ENCODE data around the gene FCHSD2.
"Not testable (repeated sequence)": the region's sequence is repeated elsewhere in the genome, so short reads cannot be mapped to it uniquely, and the experiment has no call there.

FCHSD2 gene

GRCh38 chr11:73136722-73137121 lies 5.4 kb downstream of the FCHSD2 start:
- H3K4me3 ChIP-seq (ENCODE audit: low read depth, low read length); H3K9me3 ChIP-seq (ENCODE audit: control insufficient read depth, insufficient read depth, low read depth, low read length); H3K27ac ChIP-seq (ENCODE audit: extremely low read depth, low read depth, low read length); POLR2A ChIA-PET; H3K4me1 ChIP-seq (ENCODE audit: control insufficient read depth, insufficient read depth, low read length); H3K36me3 ChIP-seq (ENCODE audit: control insufficient read depth in 2 of 2, insufficient read depth in 1 of 2, low read length in 2 of 2): not testable (repeated sequence)
- CTCF ChIA-PET = interaction anchor here (0.7 to 1.3 kb wide), 2 partner anchors 153 to 306 kb away, joined by 3 to 4 read pairs; no protein-coding TSS in a partner anchor

GRCh38 chr11:73135346-73136284 lies 6.5 kb downstream of the FCHSD2 start:
- peaks cover 3% of the 10 kb centered on the region; the same call in 1 of the 2 replicates for H3K4me1 ChIP-seq (ENCODE audit: control insufficient read depth, insufficient read depth, low read length)
- POLR2A ChIA-PET = no interaction called here
- TF ChIP-seq ZEB2 (tag by site-specific recombination; IDR thresholded peaks at IDR 0.05) = no peak
- no peak for TF ChIP-seq MYNN (tag by site-specific recombination; IDR thresholded peaks at IDR 0.05; ENCODE audit: borderline replicate concordance)
- peak; percentile 80 for TF ChIP-seq WT1 (tag by site-specific recombination; IDR thresholded peaks at IDR 0.05)
- no peak for TF ChIP-seq ZXDB (tag by site-specific recombination; IDR thresholded peaks at IDR 0.05)
- TF ChIP-seq ZNF677 (tag by site-specific recombination; IDR thresholded peaks at IDR 0.05) = no peak
- TF ChIP-seq ZBTB10 (tag by site-specific recombination; IDR thresholded peaks at IDR 0.05) = no peak
- TF ChIP-seq PRDM4 (tag by site-specific recombination; IDR thresholded peaks at IDR 0.05) = no peak
- no peak for TF ChIP-seq HOXC10 (CRISPR knock-in tag; IDR thresholded peaks at IDR 0.05)
- 0 out of 2 replicates have a peak, but pooled peaks have one; percentile 35 for TF ChIP-seq PRDM6 (tag by site-specific recombination; IDR thresholded peaks at IDR 0.05)
- H3K27ac ChIP-seq (ENCODE audit: extremely low read depth, low read depth, low read length) = no peak overlapping the region
- H3K9me3 ChIP-seq (ENCODE audit: control insufficient read depth, insufficient read depth, low read depth, low read length) = no peaks in the 10 kb centered on the region
- H3K36me3 ChIP-seq (ENCODE audit: control insufficient read depth in 2 of 2, insufficient read depth in 1 of 2, low read length in 2 of 2) = peaks cover 0 to 9% of the 10 kb centered on the region in 2 experiments; a peak in 2 of 3 replicates
- H3K4me3 ChIP-seq (ENCODE audit: low read depth, low read length) = no peak overlapping the region
- CTCF ChIA-PET = interaction anchor here (0.7 kb wide), 1 partner anchor 101 kb away, joined by 4 read pairs; no protein-coding TSS in a partner anchor

GRCh38 chr11:73132349-73132748 lies 9.8 kb downstream of the FCHSD2 start:
- CTCF ChIA-PET = interaction anchor here (1.4 kb wide), 1 partner anchor 10 kb away, joined by 5 read pairs; the partner anchor contains the start of gene FCHSD2
- not testable (repeated sequence) for H3K36me3 ChIP-seq (ENCODE audit: control insufficient read depth in 2 of 2, insufficient read depth in 1 of 2, low read length in 2 of 2)

More at GRCh38 chr11:73132349-73132748, 9.8 kb downstream of the FCHSD2 start:
- POLR2A ChIA-PET = interaction anchor here (0.6 to 1.4 kb wide), 2 partner anchors 10 to 16 kb away, joined by 4 to 8 read pairs; partner anchors contain the start of gene FCHSD2
- not testable (repeated sequence) for H3K9me3 ChIP-seq (ENCODE audit: control insufficient read depth, insufficient read depth, low read depth, low read length); H3K27ac ChIP-seq (ENCODE audit: extremely low read depth, low read depth, low read length); H3K4me1 ChIP-seq (ENCODE audit: control insufficient read depth, insufficient read depth, low read length); H3K4me3 ChIP-seq (ENCODE audit: low read depth, low read length)

Measured in HEK293 (cell line).